Heart left ventricle (tissue), 16 donors: ENCODE results near the gene LRRC41. TPM values are rescaled to one million over a fixed set of nuclear protein-coding genes. Genes with fewer than 3 reads are reported as not detected.

Source experiments
- ATAC-seq, 4 donors: fragments of 200-7000 bp; cut with Tn5 transposase; one replicate each; pipeline ENCODE4 v1.9.1; 2020 to 2022; ENCODE audit warnings: moderate library complexity in 4 of 4, mild to moderate bottlenecking in 3 of 4, moderate number of reproducible peaks in 1 of 4
- DNase-seq, 5 donors: peaks; one replicate each; pipeline ENCODE4 v3.0.0-alpha.2; 2020
- H3K27ac ChIP-seq, 12 donors: fragments of 200-600 bp; sonication (generic) in 4 of 12; one replicate each; pipeline versions ENCODE4 v1.5.0 to v1.8.0; 2016 to 2022; ENCODE audit warnings: mild to moderate bottlenecking in 2 of 12
- H3K27me3 ChIP-seq, 9 donors: fragments of 200-600 bp; sonication (generic) in 2 of 9; one replicate each; pipeline versions ENCODE4 v1.5.1 to v1.8.0; 2016 to 2022; ENCODE audit warnings: mild to moderate bottlenecking in 3 of 9
- H3K36me3 ChIP-seq, 9 donors: fragments of 200-600 bp; sonication (generic) in 2 of 9; one replicate each; pipeline versions ENCODE4 v1.5.0 to v1.8.0; 2018 to 2022; ENCODE audit warnings: mild to moderate bottlenecking in 2 of 9
- H3K4me1 ChIP-seq, 12 donors: fragments of 200-600 bp; sonication (generic) in 4 of 12; one replicate each; pipeline versions ENCODE4 v1.5.0 to v1.8.0; 2016 to 2022; ENCODE audit warnings: mild to moderate bottlenecking in 3 of 12
- H3K4me3 ChIP-seq, 12 donors: fragments of 200-600 bp; sonication (generic) in 4 of 12; one replicate each; pipeline versions ENCODE4 v1.5.0 to v1.8.0; 2017 to 2022; ENCODE audit warnings: mild to moderate bottlenecking in 9 of 12, moderate library complexity in 4 of 12
- H3K9me3 ChIP-seq, 12 donors: fragments of 200-600 bp; sonication (generic) in 4 of 12; one replicate each; pipeline versions ENCODE4 v1.5.0 to v1.8.0; 2016 to 2022; ENCODE audit warnings: mild to moderate bottlenecking in 1 of 12
- CTCF ChIP-seq, 12 donors: fragments of 200-600 bp; sonication (generic) in 4 of 12; IDR thresholded peaks; one replicate each; pipeline versions ENCODE4 v1.5.0 to v1.8.0; 2018 to 2022; ENCODE audit warnings: antibody characterized with exemption in 12 of 12, mild to moderate bottlenecking in 5 of 12
- POLR2A ChIP-seq, 2 donors: fragments of 450-650 bp; IDR thresholded peaks; one replicate each; pipeline ENCODE4 v1.6.1; 2017; ENCODE audit warnings: antibody characterized with exemption in 2 of 2, mild to moderate bottlenecking in 2 of 2, moderate library complexity in 2 of 2
- WGBS, 4 donors: extraction: QIAGEN DNeasy Blood & Tissue Kit in 2 of 4; methylation state at CpG; one replicate each; pipeline versions ENCODE4 v1.1.5 to v1.1.7; 2013 to 2018; 5-methylcytosine and 5-hydroxymethylcytosine counted together
- intact Hi-C, 10 donors: fragments of 100-400 bp; cut with DNase I; formaldehyde crosslinking; loops; one replicate each; pipeline versions ENCODE4 v1.11.1 to v1.14.2; 2022
- long read RNA-seq, 3 donors: library from polyadenylated mRNA; unstranded; transcript quantifications; one replicate each; pipeline ENCODE4 v2.0.0, GENCODE V29; 2020 to 2021
- polyA plus RNA-seq, 2 donors: library from polyadenylated mRNA; stranded (reverse); fragments of 200-250 nt; gene quantifications; one replicate each; pipeline ENCODE4 v1.2.3, GENCODE V29; 2013
- total RNA-seq, 9 donors: library from RNA; depleted of rRNA in 2 of 9; stranded (reverse); fragments of >200 nt in 2 of 9; fragmentation: NEBNext Ultra II Directional in 3 of 9; extraction: Animal tissue kit (Norgen Biotek cat#: 25700) in 3 of 9; gene quantifications; one replicate each; pipeline versions ENCODE4 v1.1.0 to v1.2.4, GENCODE V29; 2016 to 2023
- donor health status: ischemic (EF 13 %, LVEDD 7.1; RV severe dilation, severe dysfunction).
- donor health status: healthy with polysubstance abuse.
- donor health status: DM: no; HTN: yes; CAD: no.
- donor health status: DM: no; HTN: no; CAD: no.
- donor health status: ischemic (EF 25% LVEDD 6.9; RV normal size, moderate dysfunction).
- donor health status: ischemic (EF 25% LVEDD 5.7; RV mildly dilated, moderate dysfunction).
- donor health status: healthy.
- donor health status: DM: yes; HTN: yes; CAD: no.
- donor health status: ischemic (EF 35%, LVEDD 5.7; RV mildly dilated, moderate dysfunction).
- donor health status: nonischemic (EF 11% LVEDD 7.7; RV severe dilation, severe dysfunction).
- donor health status: DM: yes; HTN: yes; CAD: no.
- donor health status: PGD.
- donor health status: ischemic (EF 29% LVEDD 5.4; RV normal size, mild dysfunction).
- donor health status: nonischemic (EF 23%, LVEDD 6.1; RV moderate dilation, normal function).

Gene LRRC41, protein sequence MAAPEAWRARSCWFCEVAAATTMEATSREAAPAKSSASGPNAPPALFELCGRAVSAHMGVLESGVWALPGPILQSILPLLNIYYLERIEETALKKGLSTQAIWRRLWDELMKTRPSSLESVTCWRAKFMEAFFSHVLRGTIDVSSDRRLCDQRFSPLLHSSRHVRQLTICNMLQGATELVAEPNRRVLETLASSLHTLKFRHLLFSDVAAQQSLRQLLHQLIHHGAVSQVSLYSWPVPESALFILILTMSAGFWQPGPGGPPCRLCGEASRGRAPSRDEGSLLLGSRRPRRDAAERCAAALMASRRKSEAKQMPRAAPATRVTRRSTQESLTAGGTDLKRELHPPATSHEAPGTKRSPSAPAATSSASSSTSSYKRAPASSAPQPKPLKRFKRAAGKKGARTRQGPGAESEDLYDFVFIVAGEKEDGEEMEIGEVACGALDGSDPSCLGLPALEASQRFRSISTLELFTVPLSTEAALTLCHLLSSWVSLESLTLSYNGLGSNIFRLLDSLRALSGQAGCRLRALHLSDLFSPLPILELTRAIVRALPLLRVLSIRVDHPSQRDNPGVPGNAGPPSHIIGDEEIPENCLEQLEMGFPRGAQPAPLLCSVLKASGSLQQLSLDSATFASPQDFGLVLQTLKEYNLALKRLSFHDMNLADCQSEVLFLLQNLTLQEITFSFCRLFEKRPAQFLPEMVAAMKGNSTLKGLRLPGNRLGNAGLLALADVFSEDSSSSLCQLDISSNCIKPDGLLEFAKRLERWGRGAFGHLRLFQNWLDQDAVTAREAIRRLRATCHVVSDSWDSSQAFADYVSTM
- total RNA-seq (10 to 100 TPM; 34.7 to 60.5 (median 45.8) TPM), polyA plus RNA-seq (10 to 100 TPM; 17.4 to 31.7 TPM)
- long read RNA-seq, donor 1, full-length matches to known transcripts = 52 of 86 reads
- long read RNA-seq, donor 1, partial matches to known transcripts = 24 of 86 reads
- long read RNA-seq, donor 1, other reads (novel, unspliced or antisense) = 10 of 86 reads
- long read RNA-seq, donor 2, full-length matches to known transcripts = 251 of 350 reads
- long read RNA-seq, donor 2, partial matches to known transcripts = 52 of 350 reads
- long read RNA-seq, donor 2, other reads (novel, unspliced or antisense) = 47 of 350 reads
- long read RNA-seq, donor 3, full-length matches to known transcripts = 35 of 49 reads
- long read RNA-seq, donor 3, partial matches to known transcripts = 9 of 49 reads
- long read RNA-seq, donor 3, other reads (novel, unspliced or antisense) = 5 of 49 reads

GRCh38 chr1:46303038-46303871 is at the start of gene LRRC41, which contains the start of gene UQCRH:
TSS of gene LRRC41 (minus strand) at chr1:46303616. CDS start at chr1:46303322, 294 bp downstream.
TSS of gene UQCRH (plus strand) at chr1:46303698. CDS start at chr1:46303767, 69 bp downstream.
- 0 to 1% (median 1%) methylated on average over 23 to 61 of the region's 61 CpGs for WGBS, 4 donors
- H3K27me3 ChIP-seq = no peaks in the 10 kb centered on the region
- intact Hi-C loops = loop anchor here in 9 of 10 donors (2.0 to 10.0 kb wide), 5 partner anchors 38 to 58 kb away; partner anchors contain the start of genes NSUN4 (in 7 of the 9) and RAD54L (in 2 of the 9)
- H3K4me3 ChIP-seq = peak within 1 kb of the TSS; percentile 73 to 98 (median 90)
- peaks cover 0 to 19% (median under 1%) of the 10 kb centered on the region in 9 donors for H3K36me3 ChIP-seq
- peak; percentile 95 to 96 (median 96) for DNase-seq
- peaks cover 8 to 76% (median 59%) of the 10 kb centered on the region in 12 donors for H3K4me1 ChIP-seq
- peak; percentile 88 to 94 (median 93) for ATAC-seq
- H3K27ac ChIP-seq = peak within 1 kb of the TSS; percentile 93 to 100 (median 98)
- no peaks in the 10 kb centered on the region for H3K9me3 ChIP-seq
- TF ChIP-seq POLR2A (IDR thresholded peaks at IDR 0.05) (peak; percentile 14 to 44), CTCF (IDR thresholded peaks at IDR 0.05) (peak in 2 of 12 donors; percentile 1 to 6)

DNA sequence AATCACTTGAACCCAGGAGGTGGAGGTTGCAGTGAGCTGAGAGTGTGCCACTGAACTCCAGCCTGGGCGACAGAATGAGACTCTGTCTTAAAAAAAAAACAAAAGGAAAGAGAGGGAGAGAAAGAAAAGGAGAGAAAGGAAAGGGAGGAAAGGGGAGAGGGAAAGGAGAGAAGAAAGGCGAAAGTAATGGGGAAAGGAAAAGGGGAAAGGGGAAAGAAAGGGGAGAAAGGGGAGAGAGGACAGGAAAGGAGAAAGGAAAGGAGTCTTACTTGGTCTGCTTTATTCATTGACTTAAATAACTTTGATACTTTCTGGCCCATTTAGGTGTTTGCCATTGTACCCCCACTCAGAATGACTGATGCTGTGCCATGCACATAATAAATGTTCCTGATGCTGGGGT is 48.9 kb upstream of the LRRC41 start:
- H3K9me3 ChIP-seq = no peaks in the 10 kb centered on the region
- no peaks in the 10 kb centered on the region for H3K27me3 ChIP-seq
- H3K4me3 ChIP-seq = no peak overlapping the region
- H3K27ac ChIP-seq = no peak overlapping the region
- peaks cover 0 to 9% (median 0%) of the 10 kb centered on the region in 12 donors for H3K4me1 ChIP-seq
- ATAC-seq (no peak), DNase-seq (no peak)
- TF ChIP-seq CTCF (IDR thresholded peaks at IDR 0.05) (no peak), POLR2A (IDR thresholded peaks at IDR 0.05) (no peak)
- intact Hi-C loops = no loop called here
- peaks cover 0 to 100% (median 74%) of the 10 kb centered on the region in 9 donors for H3K36me3 ChIP-seq
- WGBS, 4 donors = 85 to 95% (median 93%) methylated on average over 2 of the region's 2 CpGs

GRCh38 chr1:46345281-46345680 is 41.9 kb upstream of the LRRC41 start:
- peaks cover 0 to 64% (median 45%) of the 10 kb centered on the region in 9 donors for H3K36me3 ChIP-seq

More at GRCh38 chr1:46345281-46345680, 41.9 kb upstream of the LRRC41 start:
- no peak for TF ChIP-seq CTCF (IDR thresholded peaks at IDR 0.05)
- no peak for TF ChIP-seq POLR2A (IDR thresholded peaks at IDR 0.05)
- no peak overlapping the region for H3K4me3 ChIP-seq
- no peak for DNase-seq
- H3K4me1 ChIP-seq = peaks cover 0 to 29% (median 10%) of the 10 kb centered on the region in 12 donors
- ATAC-seq = no peak
- H3K27ac ChIP-seq = no peak overlapping the region
- intact Hi-C loops = loop anchor here in 4 of 10 donors (5.0 to 10.0 kb wide), 3 partner anchors 43 to 310 kb away; partner anchors contain the start of genes RAD54L (in 3 of the 4), LRRC41 (in 1 of the 4) and UQCRH (in 1 of the 4)
- H3K27me3 ChIP-seq = no peaks in the 10 kb centered on the region
- no peaks in the 10 kb centered on the region for H3K9me3 ChIP-seq
